ENCODE measurements around the gene CTSF. TPM values are rescaled to one million over a fixed set of nuclear protein-coding genes. Genes with fewer than 3 reads are reported as not detected.

Gene CTSF
- total RNA-seq, 1 experiment from 2014 or later = 0.34 TPM

DNA sequence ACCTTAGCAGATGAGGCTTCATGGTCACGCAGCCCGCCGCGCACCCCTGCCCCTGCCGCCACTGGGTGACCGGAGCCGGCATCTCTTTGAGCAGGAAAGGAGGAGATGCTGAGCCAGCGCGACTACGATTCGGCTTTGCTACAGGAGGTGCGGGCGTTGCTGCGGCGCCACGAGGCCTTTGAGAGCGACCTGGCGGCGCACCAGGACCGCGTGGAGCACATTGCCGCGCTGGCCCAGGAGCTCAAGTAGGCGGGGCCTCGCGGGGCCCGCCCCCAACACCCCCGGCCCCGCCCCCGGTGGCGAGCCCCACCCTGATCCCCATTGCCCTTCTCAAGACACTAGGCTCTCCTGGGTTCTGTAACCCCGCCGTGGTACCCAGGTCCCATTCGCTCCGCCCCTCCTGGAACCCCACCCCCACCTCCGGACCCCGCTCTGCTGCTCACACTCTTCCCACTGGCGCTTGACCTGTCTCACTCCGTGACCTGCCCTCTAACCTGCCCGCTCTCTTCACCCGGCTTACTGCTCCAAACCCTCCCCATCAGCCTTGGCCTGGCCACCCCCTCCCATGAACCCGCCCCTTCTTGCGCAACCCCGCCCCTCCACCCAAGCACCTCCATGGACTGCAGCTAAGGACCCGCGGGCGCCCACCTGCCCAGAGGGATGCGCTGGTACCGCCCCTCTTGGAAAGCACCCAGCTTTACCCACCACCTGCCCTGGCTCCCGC lies 9.1 kb downstream of the CTSF start:
- intact Hi-C loops (cut with micrococcal nuclease) = no loop called here

More for the DNA sequence above, 9.1 kb downstream of the CTSF start:
- Histone ChIP-seq H3K27me3 (ENCODE audit: insufficient read depth, low read length) (no peaks in the 10 kb centered on the region), H3K4me3 (replicated peaks in 1 of 2; ENCODE audit: low read depth in 1 of 2, low read length in 2 of 2) (no peak overlapping the region), H3K4me1 (ENCODE audit: control insufficient read depth in 1 of 2, insufficient read depth in 2 of 2, low read length in 2 of 2) (no peaks in the 10 kb centered on the region), H3K4me2 (ENCODE audit: low read length) (no peak overlapping the region), H3K9me2 (ENCODE audit: insufficient read depth) (no peaks in the 10 kb centered on the region), H3K79me2 (ENCODE audit: insufficient read depth, low read length) (no peaks in the 10 kb centered on the region), H3K36me3 (ENCODE audit: control insufficient read depth in 1 of 2, insufficient read depth in 2 of 2, low read length in 2 of 2) (no peaks in the 10 kb centered on the region), H3K27ac (ENCODE audit: low read depth, low read length) (no peak overlapping the region), H4K20me1 (ENCODE audit: insufficient read depth) (no peaks in the 10 kb centered on the region), H3K9me3 (ENCODE audit: control insufficient read depth in 1 of 2, insufficient read depth in 1 of 2, low read depth in 1 of 2, low read length in 2 of 2) (no peaks in the 10 kb centered on the region), H2AFZ (ENCODE audit: low read depth, low read length, poor library complexity, severe bottlenecking) (no peak overlapping the region), H3K9ac (ENCODE audit: low read length) (no peak overlapping the region)
- no peak for DNase-seq (ENCODE audit: low read depth, low spot score)
- CTCF ChIA-PET = no interaction called here
- no TSS peak for BruUV-seq (replicated peaks)
- TF ChIP-seq SIN3A (IDR thresholded peaks at IDR 0.05; ENCODE audit: low read depth) = no peak
- no peak for TF ChIP-seq POLR2A (IDR thresholded peaks at IDR 0.05; ENCODE audit: borderline replicate concordance, extremely low read depth, insufficient read depth, insufficient read length)
- TF ChIP-seq ZNF274 (IDR thresholded peaks at IDR 0.05; ENCODE audit: low read depth, low read length) = no peak
- TF ChIP-seq CTCF (IDR thresholded peaks at IDR 0.05 in 2 of 3, conservative IDR thresholded peaks at IDR 0.05 in 1 of 3; ENCODE audit: borderline replicate concordance in 1 of 3, insufficient read depth in 1 of 3, low read depth in 2 of 3, low read length in 2 of 3) = no peak
- no peak for TF ChIP-seq CEBPB (IDR thresholded peaks at IDR 0.05; ENCODE audit: low read depth)
- TF ChIP-seq POLR2AphosphoS5 (IDR thresholded peaks at IDR 0.05; ENCODE audit: low read depth, low read length) = no peak
- TF ChIP-seq SRF (IDR thresholded peaks at IDR 0.05; ENCODE audit: low read depth) = no peak
- no peak for TF ChIP-seq MAX (IDR thresholded peaks at IDR 0.05)
- TF ChIP-seq SP1 (IDR thresholded peaks at IDR 0.05; ENCODE audit: low read depth) = no peak
- no peak for TF ChIP-seq ZFX (IDR thresholded peaks at IDR 0.05)
- TF ChIP-seq CBX3 (IDR thresholded peaks at IDR 0.05; ENCODE audit: low read depth) = no peak
- TF ChIP-seq EZH2 (IDR thresholded peaks at IDR 0.05) = no peak
- POLR2A ChIA-PET = no interaction called here
- ATAC-seq = no peak; the same call in 1 of the 2 replicates
- RAD21 ChIA-PET (ENCODE audit: low non-redundant PET in 1 of 2, low total read pairs in 2 of 2, uncharacterized antibody in 2 of 2, unreplicated experiment in 2 of 2) = no interaction called here

Data from HCT116 (cell line).